Measurements from ENCODE around the gene BCL3. TPM values are rescaled to one million over a fixed set of nuclear protein-coding genes. Genes with fewer than 3 reads are reported as not detected.
A peak's percentile ranks its signal among the peaks of the same experiment; 100 is the strongest.

Gene BCL3
- total and polyA plus RNA-seq, 2 experiments from 2014 or later: 1.4 to 4.1 TPM

- DNase-seq (ENCODE audit: low spot score) (peak; percentile 82), ATAC-seq (peak; percentile 63)
- H3K79me2 ChIP-seq (replicated peaks; ENCODE audit: insufficient read depth): no peaks in the 10 kb centered on the region
- no peaks in the 10 kb centered on the region for H3K36me3 ChIP-seq (ENCODE audit: insufficient read depth)
- no peaks in the 10 kb centered on the region for H3K9me2 ChIP-seq (ENCODE audit: insufficient read depth)
- peak overlapping the region; percentile 98 for H3K4me2 ChIP-seq
- H3K36me3 Mint-ChIP-seq (ENCODE audit: low read depth): no peaks in the 10 kb centered on the region
- H3K4me3 ChIP-seq: peak overlapping the region; percentile 77
- peaks cover 56% of the 10 kb centered on the region for H3K27me3 ChIP-seq (ENCODE audit: insufficient read depth)
- peaks cover 28% of the 10 kb centered on the region for H3K4me1 Mint-ChIP-seq
- TF ChIP-seq CTCF (conservative IDR thresholded peaks at IDR 0.05; ENCODE audit: low read depth in 2 of 2) (peak in 1 of 2 experiments; percentile 19; a peak in 1 of 4 replicates), EZH2 (IDR thresholded peaks at IDR 0.05; ENCODE audit: low read depth, unreplicated experiment) (peak; percentile 64), ZNF331 (CRISPR knock-in tag; IDR thresholded peaks at IDR 0.05; ENCODE audit: low read depth) (no peak), EZH2phosphoT487 (IDR thresholded peaks at IDR 0.05; ENCODE audit: unreplicated experiment) (no peak)
- no peak overlapping the region for H3K27ac ChIP-seq (ENCODE audit: low read depth)
- H3F3A ChIP-seq (replicated peaks; ENCODE audit: low read depth): peaks cover 15% of the 10 kb centered on the region; the same call in 1 of the 2 replicates
- no peak overlapping the region for H3K27ac Mint-ChIP-seq
- peaks cover 55% of the 10 kb centered on the region for H3K27me3 Mint-ChIP-seq (ENCODE audit: insufficient read depth, low read depth, poor library complexity)
- H2AFZ ChIP-seq: peak overlapping the region; percentile 91
- H3K4me1 ChIP-seq (ENCODE audit: insufficient read depth): peaks cover 28% of the 10 kb centered on the region
- H4K20me1 ChIP-seq (replicated peaks; ENCODE audit: insufficient read depth): no peaks in the 10 kb centered on the region
- H3K4me3 Mint-ChIP-seq: peak overlapping the region; percentile 85
- H3K9me3 Mint-ChIP-seq: no peaks in the 10 kb centered on the region
Observed at GRCh38 chr19:44757735-44758505, 9.4 kb downstream of the BCL3 start.

- Histone ChIP-seq H3K27me3 (ENCODE audit: insufficient read depth) (peaks cover 49% of the 10 kb centered on the region), H3K4me3 (peak overlapping the region; percentile 77), H4K20me1 (replicated peaks; ENCODE audit: insufficient read depth) (no peaks in the 10 kb centered on the region), H3F3A (replicated peaks; ENCODE audit: low read depth) (0 out of 2 replicates have a peak, but pooled peaks cover 14% of the 10 kb centered on the region), H3K9me2 (ENCODE audit: insufficient read depth) (no peaks in the 10 kb centered on the region), H3K36me3 (ENCODE audit: insufficient read depth) (no peaks in the 10 kb centered on the region), H2AFZ (peak overlapping the region; percentile 91), H3K27ac (ENCODE audit: low read depth) (no peak overlapping the region), H3K4me1 (ENCODE audit: insufficient read depth) (peaks cover 27% of the 10 kb centered on the region), H3K79me2 (replicated peaks; ENCODE audit: insufficient read depth) (no peaks in the 10 kb centered on the region), H3K4me2 (peak overlapping the region; percentile 98)
- Mint-ChIP-seq H3K4me1 (peaks cover 27% of the 10 kb centered on the region), H3K27me3 (ENCODE audit: insufficient read depth, low read depth, poor library complexity) (peaks cover 50% of the 10 kb centered on the region), H3K4me3 (peak overlapping the region; percentile 85), H3K36me3 (ENCODE audit: low read depth) (no peaks in the 10 kb centered on the region), H3K27ac (no peak overlapping the region), H3K9me3 (no peaks in the 10 kb centered on the region)
- ATAC-seq: peak; percentile 20
- peak; percentile 86 for DNase-seq (ENCODE audit: low spot score)
- TF ChIP-seq REST (IDR thresholded peaks at IDR 0.05; ENCODE audit: unreplicated experiment) (no peak), JUNB (IDR thresholded peaks at IDR 0.05; ENCODE audit: unreplicated experiment) (no peak), ZNF331 (CRISPR knock-in tag; IDR thresholded peaks at IDR 0.05; ENCODE audit: low read depth) (no peak), NANOG (IDR thresholded peaks at IDR 0.05; ENCODE audit: borderline replicate concordance) (no peak), ZNF114 (CRISPR knock-in tag; IDR thresholded peaks at IDR 0.05) (no peak), POLR2AphosphoS5 (IDR thresholded peaks at IDR 0.05; ENCODE audit: low read depth) (no peak), CREB1 (CRISPR knock-in tag; IDR thresholded peaks at IDR 0.05; ENCODE audit: low read depth) (no peak)
Observed at GRCh38 chr19:44758596-44758995, 10.1 kb downstream of the BCL3 start.

Data from GM23338 (cell line).